WERI-Rb-1 (cell line): ENCODE results near the gene CYP4F22.

Experiments
- DNase-seq: peaks from one replicate; pipeline ENCODE4 v3.0.0-alpha.2; 2020
- H3K27ac ChIP-seq: fragments of 250-450 bp; sonication (Bioruptor Pico); 2 replicates; pipeline ENCODE4 v1.5.1; 2020; ENCODE audit warnings: mild to moderate bottlenecking, moderate library complexity
- H3K27me3 ChIP-seq: fragments of 250-450 bp; sonication (Bioruptor Pico); 2 replicates; pipeline ENCODE4 v1.5.1; 2021; ENCODE audit warnings: mild to moderate bottlenecking, low read depth, moderate library complexity; ENCODE audit not compliant: insufficient read depth, severe bottlenecking
- H3K36me3 ChIP-seq: fragments of 250-450 bp; sonication (Bioruptor Pico); 2 replicates; pipeline ENCODE4 v1.5.1; 2020; ENCODE audit warnings: mild to moderate bottlenecking, moderate library complexity
- H3K4me3 ChIP-seq: 2 replicates; pipeline ENCODE4 v1.5.1; 2011; ENCODE audit warnings: low read depth, mild to moderate bottlenecking, control low read depth, low read length
- H3K9me3 ChIP-seq: fragments of 250-450 bp; sonication (Bioruptor Pico); 2 replicates; pipeline ENCODE4 v1.5.1; 2021; ENCODE audit warnings: mild to moderate bottlenecking, moderate library complexity; ENCODE audit not compliant: severe bottlenecking
- TF ChIP-seq, protein P1 (sequence below): IDR thresholded peaks from 2 replicates; pipeline ENCODE4 v1.5.1; 2011; ENCODE audit warnings: low read depth, mild to moderate bottlenecking, control low read depth, inconsistent platforms, low read length

The CYP4F22 gene

DNA sequence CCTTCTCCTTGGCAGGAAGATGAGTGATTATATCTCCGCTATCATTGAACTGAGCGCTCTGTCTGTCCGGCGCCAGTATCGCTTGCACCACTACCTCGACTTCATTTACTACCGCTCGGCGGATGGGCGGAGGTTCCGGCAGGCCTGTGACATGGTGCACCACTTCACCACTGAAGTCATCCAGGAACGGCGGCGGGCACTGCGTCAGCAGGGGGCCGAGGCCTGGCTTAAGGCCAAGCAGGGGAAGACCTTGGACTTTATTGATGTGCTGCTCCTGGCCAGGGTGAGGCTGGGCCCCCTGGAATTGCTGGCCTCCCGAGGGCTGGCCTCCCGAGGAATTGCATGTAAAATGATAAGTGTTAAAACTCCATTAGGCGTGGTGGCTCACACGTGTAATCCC is 32.1 kb downstream of the CYP4F22 start:
- H3K9me3 ChIP-seq = no peaks in the 10 kb centered on the region
- H3K36me3 ChIP-seq = no peaks in the 10 kb centered on the region
- no peak overlapping the region for H3K27ac ChIP-seq
- TF ChIP-seq, protein P1, sequence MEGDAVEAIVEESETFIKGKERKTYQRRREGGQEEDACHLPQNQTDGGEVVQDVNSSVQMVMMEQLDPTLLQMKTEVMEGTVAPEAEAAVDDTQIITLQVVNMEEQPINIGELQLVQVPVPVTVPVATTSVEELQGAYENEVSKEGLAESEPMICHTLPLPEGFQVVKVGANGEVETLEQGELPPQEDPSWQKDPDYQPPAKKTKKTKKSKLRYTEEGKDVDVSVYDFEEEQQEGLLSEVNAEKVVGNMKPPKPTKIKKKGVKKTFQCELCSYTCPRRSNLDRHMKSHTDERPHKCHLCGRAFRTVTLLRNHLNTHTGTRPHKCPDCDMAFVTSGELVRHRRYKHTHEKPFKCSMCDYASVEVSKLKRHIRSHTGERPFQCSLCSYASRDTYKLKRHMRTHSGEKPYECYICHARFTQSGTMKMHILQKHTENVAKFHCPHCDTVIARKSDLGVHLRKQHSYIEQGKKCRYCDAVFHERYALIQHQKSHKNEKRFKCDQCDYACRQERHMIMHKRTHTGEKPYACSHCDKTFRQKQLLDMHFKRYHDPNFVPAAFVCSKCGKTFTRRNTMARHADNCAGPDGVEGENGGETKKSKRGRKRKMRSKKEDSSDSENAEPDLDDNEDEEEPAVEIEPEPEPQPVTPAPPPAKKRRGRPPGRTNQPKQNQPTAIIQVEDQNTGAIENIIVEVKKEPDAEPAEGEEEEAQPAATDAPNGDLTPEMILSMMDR = no peak
- DNase-seq = no peak
- H3K27me3 ChIP-seq = peaks cover 80% of the 10 kb centered on the region
- no peak overlapping the region for H3K4me3 ChIP-seq

DNA sequence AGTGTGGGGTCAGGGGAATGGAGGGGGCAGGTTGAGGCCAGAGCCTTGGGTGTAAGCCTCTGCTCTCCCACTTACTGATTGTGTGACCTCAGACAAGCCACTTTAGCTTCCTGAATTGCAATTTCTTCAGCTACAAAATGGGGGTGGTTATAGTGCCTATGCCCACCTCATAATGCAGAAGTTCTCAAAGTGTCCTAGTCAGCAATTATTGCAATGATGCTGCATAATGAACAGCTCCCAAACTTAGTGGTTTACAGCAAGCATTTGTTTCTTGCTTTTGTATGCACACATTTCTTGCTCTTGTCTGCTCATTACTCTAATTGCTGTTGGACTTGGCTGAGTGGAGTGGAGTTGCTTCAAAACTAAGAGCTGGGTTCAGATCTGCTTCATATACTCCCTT is 36.0 kb downstream of the CYP4F22 start:
- Histone ChIP-seq H3K27ac (no peak overlapping the region), H3K27me3 (peaks cover 70% of the 10 kb centered on the region), H3K4me3 (no peak overlapping the region), H3K9me3 (no peaks in the 10 kb centered on the region), H3K36me3 (no peaks in the 10 kb centered on the region)
- TF ChIP-seq, protein P1 = no peak
- DNase-seq = no peak

GRCh38 chr19:15544970-15545369 is 36.6 kb downstream of the CYP4F22 start:
- no peak overlapping the region for H3K27ac ChIP-seq
- no peak overlapping the region for H3K4me3 ChIP-seq
- no peak for DNase-seq
- H3K36me3 ChIP-seq = no peaks in the 10 kb centered on the region
- H3K9me3 ChIP-seq = no peaks in the 10 kb centered on the region
- TF ChIP-seq, protein P1 = no peak
- H3K27me3 ChIP-seq = peaks cover 70% of the 10 kb centered on the region

GRCh38 chr19:15548648-15549047 is 40.3 kb downstream of the CYP4F22 start:
- H3K27me3 ChIP-seq = peaks cover 72% of the 10 kb centered on the region
- no peaks in the 10 kb centered on the region for H3K36me3 ChIP-seq
- no peak overlapping the region for H3K4me3 ChIP-seq
- H3K27ac ChIP-seq = no peak overlapping the region
- TF ChIP-seq, protein P1 = no peak
- no peak for DNase-seq
- H3K9me3 ChIP-seq = no peaks in the 10 kb centered on the region

DNA sequence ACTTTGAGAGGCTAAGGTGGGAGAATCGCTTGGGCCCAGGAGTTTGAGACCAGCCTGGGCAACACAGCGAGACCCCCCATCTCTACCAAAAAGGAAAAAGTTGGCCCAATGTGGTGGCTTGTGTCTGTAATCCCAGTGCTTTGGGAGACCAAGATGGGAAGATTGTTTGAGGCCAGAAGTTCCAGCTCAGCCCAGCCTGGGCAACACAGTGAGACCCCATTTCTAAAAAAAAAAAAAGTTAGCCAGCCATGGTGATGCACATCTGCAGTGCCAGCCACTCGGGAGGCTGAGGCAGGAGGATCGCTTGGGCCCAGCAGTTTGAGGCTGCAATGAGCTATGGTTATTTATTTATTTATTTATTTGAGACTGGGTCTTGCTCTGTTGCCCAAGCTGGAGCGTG is 41.3 kb downstream of the CYP4F22 start:
- H3K9me3 ChIP-seq = no peaks in the 10 kb centered on the region
- no peak overlapping the region for H3K27ac ChIP-seq
- H3K27me3 ChIP-seq = peaks cover 71% of the 10 kb centered on the region
- no peak for DNase-seq
- TF ChIP-seq, protein P1 = no peak
- H3K4me3 ChIP-seq = no peak overlapping the region
- H3K36me3 ChIP-seq = no peaks in the 10 kb centered on the region

DNA sequence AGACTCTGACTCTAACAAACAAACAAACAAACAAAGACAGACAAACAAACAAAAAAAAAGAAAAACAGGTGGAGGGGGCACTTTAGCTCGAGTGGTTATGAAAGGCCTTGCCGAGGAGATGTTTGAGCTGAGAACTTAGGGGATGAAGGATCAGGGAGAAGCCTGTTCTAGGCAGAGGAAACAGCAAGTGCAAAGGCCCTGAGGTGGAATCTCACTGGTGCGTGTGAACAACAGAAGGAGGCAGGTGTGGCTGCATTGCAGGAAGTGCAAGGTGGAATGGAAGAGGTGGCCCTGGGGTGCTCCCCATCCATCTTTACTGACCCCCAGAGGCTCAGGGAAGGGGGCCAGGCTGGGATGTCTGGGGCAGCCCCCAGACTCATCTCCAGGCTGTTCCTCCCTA is 41.9 kb downstream of the CYP4F22 start:
- TF ChIP-seq, protein P1 = no peak
- Histone ChIP-seq H3K4me3 (no peak overlapping the region), H3K27me3 (peaks cover 71% of the 10 kb centered on the region), H3K36me3 (no peaks in the 10 kb centered on the region), H3K9me3 (no peaks in the 10 kb centered on the region), H3K27ac (no peak overlapping the region)
- no peak for DNase-seq
